Spleen (tissue), 11 donors: ENCODE results near the gene CNTF. TPM values are rescaled to one million over a fixed set of nuclear protein-coding genes. Genes with fewer than 3 reads are reported as not detected.

ENCODE experiments used
- DNase-seq: peaks from one replicate; pipeline ENCODE4 v3.0.0-alpha.2; 2020
- H3K27ac ChIP-seq, 8 donors: fragments of 200-600 bp; sonication (generic) in 7 of 8; 1 replicate in 4 of 8; 2 replicates in 4 of 8; pipeline versions ENCODE4 v1.5.0 to v1.8.0; 2016 to 2021; ENCODE audit warnings: inconsistent platforms in 4 of 8, mild to moderate bottlenecking in 4 of 8, moderate library complexity in 1 of 8
- H3K27me3 ChIP-seq, 7 donors: fragments of 200-600 bp; sonication (generic) in 6 of 7; replicated peaks in 1 of 7; 1 replicate in 4 of 7; 2 replicates in 3 of 7; pipeline versions ENCODE4 v1.5.0 to v1.8.0; 2016 to 2021; ENCODE audit warnings: inconsistent platforms in 3 of 7, mild to moderate bottlenecking in 1 of 7
- H3K36me3 ChIP-seq, 6 donors: fragments of 200-600 bp; sonication (generic) in 5 of 6; 1 replicate in 4 of 6; 2 replicates in 2 of 6; pipeline versions ENCODE4 v1.5.0 to v1.8.0; 2016 to 2021; ENCODE audit warnings: inconsistent platforms in 2 of 6
- H3K4me1 ChIP-seq, 6 donors: fragments of 200-600 bp; sonication (generic) in 5 of 6; 1 replicate in 3 of 6; 2 replicates in 3 of 6; pipeline versions ENCODE4 v1.5.0 to v1.8.0; 2016 to 2021; ENCODE audit warnings: inconsistent platforms in 3 of 6
- H3K4me3 ChIP-seq, 8 donors: fragments of 200-600 bp; sonication (generic) in 7 of 8; 1 replicate in 4 of 8; 2 replicates in 4 of 8; pipeline versions ENCODE4 v1.5.0 to v1.8.0; 2016 to 2021; ENCODE audit warnings: inconsistent platforms in 4 of 8, mild to moderate bottlenecking in 4 of 8, moderate library complexity in 2 of 8
- H3K9me3 ChIP-seq, 8 donors: fragments of 200-600 bp; sonication (generic) in 7 of 8; 1 replicate in 4 of 8; 2 replicates in 4 of 8; pipeline versions ENCODE4 v1.5.0 to v1.8.0; 2016 to 2021; ENCODE audit warnings: inconsistent platforms in 4 of 8
- CTCF ChIP-seq, 11 experiments: fragments of 200-600 bp in 7 of 11; fragments of 450-650 bp in 4 of 11; sonication (generic) in 4 of 11; IDR thresholded peaks in 8 of 11; conservative IDR thresholded peaks in 3 of 11; 1 replicate in 7 of 11; 2 replicates in 4 of 11; pipeline versions ENCODE4 v1.4.0 to v1.8.0; 2016 to 2021; ENCODE audit warnings: antibody characterized with exemption in 11 of 11, inconsistent platforms in 4 of 11, mild to moderate bottlenecking in 1 of 11
- POLR2A ChIP-seq, 3 donors: fragments of 450-650 bp; IDR thresholded peaks; one replicate each; pipeline ENCODE4 v1.5.1; 2017; ENCODE audit warnings: antibody characterized with exemption in 3 of 3, mild to moderate bottlenecking in 1 of 3
- POLR2AphosphoS5 ChIP-seq, 3 donors: sonication (generic); formaldehyde crosslinking; IDR thresholded peaks; one replicate each; pipeline ENCODE4 v1.5.1; 2017; ENCODE audit warnings: antibody characterized with exemption in 3 of 3
- WGBS, 5 donors: extraction: QIAGEN DNeasy Blood & Tissue Kit in 3 of 5; methylation state at CpG; one replicate each; pipeline versions ENCODE4 v1.1.5 to v1.1.7; 2013 to 2018; 5-methylcytosine and 5-hydroxymethylcytosine counted together
- intact Hi-C: fragments of 100-400 bp; cut with DNase I; formaldehyde crosslinking; loops from one replicate; pipeline ENCODE4 v1.15.0; 2023; ENCODE audit warnings: low total_unique reads
- polyA plus RNA-seq, 3 donors: library from polyadenylated mRNA; stranded (reverse); fragments of 200-250 nt; gene quantifications; one replicate each; pipeline ENCODE4 v1.2.1, GENCODE V29; 2013
- total RNA-seq, 7 donors: library from RNA; depleted of rRNA in 3 of 7; stranded (reverse); fragments of >200 nt in 3 of 7; fragmentation: NEBNext Ultra II Directional in 4 of 7; extraction: Animal tissue kit (Norgen Biotek cat#: 25700) in 4 of 7; gene quantifications; one replicate each; pipeline versions ENCODE4 v1.1.0 to v1.2.1, GENCODE V29; 2016 to 2021
- donor health status: healthy with polysubstance abuse.
- donor health status: DM: no; HTN: no; CAD: no; lungs with moderate emphysema.
- donor health status: DM: no; HTN: no; CAD: no.
- donor health status: Bipolar disorder and iron deficiency.
- donor health status: healthy.
- donor health status: DM: no; HTN: no; CAD: no.
- donor health status: DM: yes; HTN: yes; CAD: no.

CNTF gene
- total and polyA plus RNA-seq, 10 donors = 0.09 to 3.7 (median 1.4) TPM

- Histone ChIP-seq H3K4me3 (no peak overlapping the region), H3K4me1 (peaks cover 0 to 5% (median 0%) of the 10 kb centered on the region in 6 donors), H3K36me3 (no peaks in the 10 kb centered on the region), H3K27me3 (no peaks in the 10 kb centered on the region), H3K9me3 (peaks cover 0 to 8% (median 0%) of the 10 kb centered on the region in 8 donors), H3K27ac (no peak overlapping the region)
- WGBS, 5 donors = 70 to 88% (median 77%) methylated on average over 2 of the region's 2 CpGs
- DNase-seq = no peak
- TF ChIP-seq POLR2AphosphoS5 (IDR thresholded peaks at IDR 0.05) (no peak), POLR2A (IDR thresholded peaks at IDR 0.05) (no peak), CTCF (IDR thresholded peaks at IDR 0.05 in 8 of 11, conservative IDR thresholded peaks at IDR 0.05 in 3 of 11) (no peak)
- intact Hi-C loops = loop anchor here (5.0 to 10.0 kb wide), 2 partner anchors 134 to 482 kb away; no protein-coding TSS in a partner anchor
Observed at GRCh38 chr11:58652726-58653280, 30.3 kb downstream of the CNTF start.

GRCh38 chr11:58654079-58654907 lies 31.8 kb downstream of the CNTF start:
- intact Hi-C loops = loop anchor here (5.0 to 10.0 kb wide), 2 partner anchors 133 to 481 kb away; no protein-coding TSS in a partner anchor
- Histone ChIP-seq H3K4me1 (peaks cover 0 to 5% (median 0%) of the 10 kb centered on the region in 6 donors), H3K36me3 (no peaks in the 10 kb centered on the region), H3K27ac (no peak overlapping the region), H3K9me3 (peaks cover 0 to 8% (median 0%) of the 10 kb centered on the region in 8 donors), H3K4me3 (no peak overlapping the region), H3K27me3 (no peaks in the 10 kb centered on the region)
- peak; percentile 92 for DNase-seq
- WGBS, 5 donors = 27 to 33% (median 30%) methylated on average over 12 of the region's 12 CpGs
- TF ChIP-seq POLR2A (IDR thresholded peaks at IDR 0.05) = no peak
- peak in 1 of 3 donors; percentile 28 for TF ChIP-seq POLR2AphosphoS5 (IDR thresholded peaks at IDR 0.05)
- peak; percentile 57 to 88 (median 79) for TF ChIP-seq CTCF (IDR thresholded peaks at IDR 0.05 in 8 of 11, conservative IDR thresholded peaks at IDR 0.05 in 3 of 11)

- WGBS, 5 donors = 86 to 100% (median 96%) methylated on average over 1 of the region's 1 CpG
Observed at GRCh38 chr11:58654908-58655296, 32.4 kb downstream of the CNTF start.

More at GRCh38 chr11:58654908-58655296, 32.4 kb downstream of the CNTF start:
- peaks cover 0 to 3% (median 0%) of the 10 kb centered on the region in 8 donors for H3K9me3 ChIP-seq
- no peaks in the 10 kb centered on the region for H3K27me3 ChIP-seq
- no peaks in the 10 kb centered on the region for H3K36me3 ChIP-seq
- peaks cover 0 to 5% (median 0%) of the 10 kb centered on the region in 6 donors for H3K4me1 ChIP-seq
- intact Hi-C loops = loop anchor here (5.0 to 10.0 kb wide), 2 partner anchors 132 to 480 kb away; no protein-coding TSS in a partner anchor
- TF ChIP-seq CTCF (IDR thresholded peaks at IDR 0.05 in 8 of 11, conservative IDR thresholded peaks at IDR 0.05 in 3 of 11) (no peak), POLR2AphosphoS5 (IDR thresholded peaks at IDR 0.05) (no peak), POLR2A (IDR thresholded peaks at IDR 0.05) (no peak)
- no peak for DNase-seq
- H3K4me3 ChIP-seq = no peak overlapping the region
- H3K27ac ChIP-seq = no peak overlapping the region
